Measurements from ENCODE around the gene ARF1. TPM values are rescaled to one million over a fixed set of nuclear protein-coding genes. Genes with fewer than 3 reads are reported as not detected.

ARF1 gene
- total RNA-seq, 1 donor from 2014 or later: 295 TPM

DNA sequence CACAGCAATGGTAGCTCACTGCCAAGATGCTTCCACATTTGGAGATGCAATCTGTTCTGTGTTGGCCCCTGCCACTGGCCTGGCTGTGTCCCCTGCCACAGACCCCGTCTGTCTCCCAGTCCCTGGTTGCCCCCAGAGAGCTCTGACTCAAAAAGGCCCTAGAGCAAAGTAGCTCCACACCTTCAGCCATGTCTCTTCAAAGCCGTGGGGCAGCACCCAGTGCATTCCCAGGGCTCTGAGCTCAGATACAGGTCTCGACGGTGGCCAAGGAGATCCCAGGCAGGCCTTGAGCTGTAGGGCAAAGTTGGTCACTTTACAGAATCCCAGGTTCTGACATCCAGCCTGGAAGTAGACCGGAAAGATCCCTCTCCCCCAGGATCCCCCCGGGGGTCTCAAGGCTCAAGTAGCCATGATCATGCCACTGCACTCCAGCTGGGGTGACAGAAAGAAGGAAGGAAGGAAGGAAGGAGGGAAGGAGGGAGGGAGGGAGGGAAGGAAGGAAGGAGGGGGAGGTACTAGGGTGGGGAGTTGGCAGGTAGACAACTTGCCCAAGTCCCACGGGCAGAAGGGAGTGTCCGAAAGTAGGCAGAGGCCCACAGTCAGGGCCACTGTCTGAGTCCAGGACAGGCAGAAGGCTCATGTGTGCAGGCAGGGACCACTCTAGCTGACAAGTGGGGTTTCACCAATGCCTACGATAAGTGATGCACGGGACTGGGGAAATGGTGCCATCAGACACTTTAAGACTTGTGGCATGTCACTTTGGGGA, 4.8 kb upstream of the ARF1 start:
- Histone ChIP-seq H3K4me1 (peaks cover 21% of the 10 kb centered on the region), H3K27ac (no peak overlapping the region), H3K36me3 (no peaks in the 10 kb centered on the region), H3K4me3 (no peak overlapping the region), H3K9me3 (no peaks in the 10 kb centered on the region), H3K27me3 (no peaks in the 10 kb centered on the region)
- DNase-seq (ENCODE audit: extremely low spot score in 2 of 2): no peak
- TF ChIP-seq, protein P1, sequence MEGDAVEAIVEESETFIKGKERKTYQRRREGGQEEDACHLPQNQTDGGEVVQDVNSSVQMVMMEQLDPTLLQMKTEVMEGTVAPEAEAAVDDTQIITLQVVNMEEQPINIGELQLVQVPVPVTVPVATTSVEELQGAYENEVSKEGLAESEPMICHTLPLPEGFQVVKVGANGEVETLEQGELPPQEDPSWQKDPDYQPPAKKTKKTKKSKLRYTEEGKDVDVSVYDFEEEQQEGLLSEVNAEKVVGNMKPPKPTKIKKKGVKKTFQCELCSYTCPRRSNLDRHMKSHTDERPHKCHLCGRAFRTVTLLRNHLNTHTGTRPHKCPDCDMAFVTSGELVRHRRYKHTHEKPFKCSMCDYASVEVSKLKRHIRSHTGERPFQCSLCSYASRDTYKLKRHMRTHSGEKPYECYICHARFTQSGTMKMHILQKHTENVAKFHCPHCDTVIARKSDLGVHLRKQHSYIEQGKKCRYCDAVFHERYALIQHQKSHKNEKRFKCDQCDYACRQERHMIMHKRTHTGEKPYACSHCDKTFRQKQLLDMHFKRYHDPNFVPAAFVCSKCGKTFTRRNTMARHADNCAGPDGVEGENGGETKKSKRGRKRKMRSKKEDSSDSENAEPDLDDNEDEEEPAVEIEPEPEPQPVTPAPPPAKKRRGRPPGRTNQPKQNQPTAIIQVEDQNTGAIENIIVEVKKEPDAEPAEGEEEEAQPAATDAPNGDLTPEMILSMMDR (IDR thresholded peaks at IDR 0.05): no peak
- no peak for TF ChIP-seq POLR2A (IDR thresholded peaks at IDR 0.05)
- no peak for TF ChIP-seq POLR2AphosphoS5 (IDR thresholded peaks at IDR 0.05; ENCODE audit: insufficient read depth in 1 of 2, low read depth in 1 of 2)
- intact Hi-C loops (cut with DNase I): no loop called here

DNA sequence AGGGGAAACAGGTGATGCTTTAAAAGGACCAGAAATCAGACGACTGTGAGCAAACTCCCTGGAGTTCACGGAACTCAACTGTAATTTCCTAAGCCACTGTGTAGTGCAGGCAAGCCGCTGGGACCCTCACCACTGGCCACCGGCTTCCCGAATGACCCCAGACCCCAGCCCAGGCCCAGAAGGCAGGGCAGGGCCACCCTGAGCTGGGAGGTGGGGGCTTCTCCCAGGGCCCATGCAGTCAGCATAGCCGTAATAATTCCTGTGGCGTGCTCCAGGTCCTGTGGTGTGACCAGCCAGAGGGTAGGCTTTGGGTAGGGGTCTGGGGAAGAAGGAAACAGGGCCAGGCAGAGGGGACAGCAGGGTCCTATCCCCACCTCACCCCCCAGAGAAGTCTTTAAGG, 3.5 kb upstream of the ARF1 start:
- intact Hi-C loops (cut with DNase I): no loop called here
- H3K9me3 ChIP-seq: no peaks in the 10 kb centered on the region
- no peak overlapping the region for H3K4me3 ChIP-seq
- no peak for TF ChIP-seq POLR2AphosphoS5 (IDR thresholded peaks at IDR 0.05; ENCODE audit: insufficient read depth in 1 of 2, low read depth in 1 of 2)
- no peak for TF ChIP-seq POLR2A (IDR thresholded peaks at IDR 0.05)
- TF ChIP-seq, protein P1 (IDR thresholded peaks at IDR 0.05): no peak
- H3K4me1 ChIP-seq: peaks cover 26% of the 10 kb centered on the region
- H3K27ac ChIP-seq: no peak overlapping the region
- no peaks in the 10 kb centered on the region for H3K27me3 ChIP-seq
- no peaks in the 10 kb centered on the region for H3K36me3 ChIP-seq
- no peak for DNase-seq (ENCODE audit: extremely low spot score in 2 of 2)

DNA sequence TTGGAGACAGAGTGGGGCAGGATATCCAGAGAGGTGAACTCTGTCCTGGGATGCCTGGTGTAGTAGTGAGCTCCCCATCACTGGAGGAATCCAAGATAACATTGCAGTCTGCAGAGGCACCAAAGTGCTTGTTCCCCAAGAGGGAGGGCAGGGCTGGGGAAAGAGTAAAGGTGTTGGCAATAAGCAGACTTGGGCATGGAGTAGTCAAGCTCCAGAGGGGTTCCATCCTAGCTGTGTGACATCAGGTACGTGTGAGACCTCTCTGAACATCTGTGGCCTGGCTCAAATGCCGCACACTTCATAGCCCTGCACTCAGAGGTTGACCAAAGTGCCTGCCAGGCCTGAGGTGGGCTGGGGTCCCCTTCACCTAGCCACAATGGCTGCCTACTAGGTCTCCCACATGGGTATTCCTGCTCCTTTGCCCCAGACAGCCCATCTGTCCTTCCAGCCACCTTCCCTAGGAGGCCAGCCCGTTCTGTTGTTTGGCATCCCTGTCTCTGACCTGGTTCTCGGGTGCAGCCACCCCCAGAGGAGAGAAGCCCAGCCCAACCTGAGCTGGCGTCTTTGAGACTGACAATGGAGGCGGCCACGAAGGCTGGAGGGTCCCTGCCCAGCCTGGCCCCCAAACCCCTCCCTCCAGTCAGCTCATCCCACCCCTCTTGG, 2.8 kb upstream of the ARF1 start:
- no peaks in the 10 kb centered on the region for H3K9me3 ChIP-seq
- intact Hi-C loops (cut with DNase I): loop anchor here (10.0 kb wide), 2 partner anchors 85 to 345 kb away; partner anchors contain the start of genes IBA57, JMJD4 and SNAP47
- no peak for DNase-seq (ENCODE audit: extremely low spot score in 2 of 2)

DNA sequence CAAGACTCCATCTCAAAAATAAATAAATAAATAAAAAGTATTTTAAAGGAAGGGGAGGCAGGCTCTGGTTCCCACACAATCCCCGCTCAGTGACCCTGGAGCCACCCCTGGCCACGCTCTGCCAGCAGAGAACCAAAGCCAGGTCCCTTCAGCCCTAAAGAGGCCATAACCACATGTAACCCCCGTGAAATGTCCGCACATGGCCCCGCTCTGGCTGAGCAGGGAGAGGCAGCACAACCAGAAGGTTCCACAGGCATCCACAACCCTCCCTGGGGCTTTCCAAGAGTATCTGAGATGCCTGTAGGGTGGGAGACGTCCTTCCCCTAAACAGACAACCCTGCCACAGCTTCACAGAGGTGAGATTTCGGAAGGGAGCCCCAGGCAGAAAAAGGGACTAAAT, 1.4 kb upstream of the ARF1 start:
- no peaks in the 10 kb centered on the region for H3K9me3 ChIP-seq
- peaks cover 48% of the 10 kb centered on the region for H3K4me1 ChIP-seq
- no peaks in the 10 kb centered on the region for H3K27me3 ChIP-seq
- peak overlapping the region; percentile 100 for H3K27ac ChIP-seq
- TF ChIP-seq, protein P1 (IDR thresholded peaks at IDR 0.05): no peak
- TF ChIP-seq POLR2A (IDR thresholded peaks at IDR 0.05): no peak
- TF ChIP-seq POLR2AphosphoS5 (IDR thresholded peaks at IDR 0.05; ENCODE audit: insufficient read depth in 1 of 2, low read depth in 1 of 2): no peak
- intact Hi-C loops (cut with DNase I): loop anchor here (10.0 kb wide), 2 partner anchors 84 to 346 kb away; partner anchors contain the start of genes IBA57, JMJD4 and SNAP47
- DNase-seq (ENCODE audit: extremely low spot score in 2 of 2): no peak
- no peaks in the 10 kb centered on the region for H3K36me3 ChIP-seq
- H3K4me3 ChIP-seq: peak overlapping the region; percentile 91 to 99

More for the DNA sequence above, 2.8 kb upstream of the ARF1 start:
- TF ChIP-seq POLR2AphosphoS5 (IDR thresholded peaks at IDR 0.05; ENCODE audit: insufficient read depth in 1 of 2, low read depth in 1 of 2) (no peak), POLR2A (IDR thresholded peaks at IDR 0.05) (no peak)
- TF ChIP-seq, protein P1 (IDR thresholded peaks at IDR 0.05): no peak
- H3K27ac ChIP-seq: no peak overlapping the region
- H3K4me1 ChIP-seq: peaks cover 34% of the 10 kb centered on the region
- H3K36me3 ChIP-seq: no peaks in the 10 kb centered on the region
- no peaks in the 10 kb centered on the region for H3K27me3 ChIP-seq
- no peak overlapping the region for H3K4me3 ChIP-seq
